Skeletal muscle tissue (tissue), 4 donors: ENCODE measurements around the gene SRP72. TPM values are rescaled to one million over a fixed set of nuclear protein-coding genes. Genes with fewer than 3 reads are reported as not detected.

Experiments used
- H3K27ac ChIP-seq: one replicate; pipeline ENCODE4 v1.7.0; 2013; ENCODE audit warnings: mild to moderate bottlenecking, low read depth, low read length, inconsistent platforms
- H3K27me3 ChIP-seq, 3 donors: one replicate each; pipeline ENCODE4 v1.7.0; 2013; ENCODE audit warnings: low read length in 3 of 3; ENCODE audit not compliant: control insufficient read depth in 3 of 3, insufficient read depth in 3 of 3
- H3K36me3 ChIP-seq, 3 donors: one replicate each; pipeline ENCODE4 v1.7.0; 2013; ENCODE audit warnings: low read length in 3 of 3; ENCODE audit not compliant: control insufficient read depth in 3 of 3, insufficient read depth in 3 of 3
- H3K4me1 ChIP-seq, 3 donors: one replicate each; pipeline ENCODE4 v1.7.0; 2013; ENCODE audit warnings: low read length in 3 of 3, mild to moderate bottlenecking in 3 of 3; ENCODE audit not compliant: control insufficient read depth in 3 of 3, insufficient read depth in 3 of 3
- H3K4me3 ChIP-seq, 3 donors: one replicate each; pipeline ENCODE4 v1.7.0; 2013; ENCODE audit warnings: low read length in 3 of 3
- H3K9ac ChIP-seq, 3 donors: one replicate each; pipeline ENCODE4 v1.7.0; 2013; ENCODE audit warnings: low read length in 3 of 3, mild to moderate bottlenecking in 3 of 3, moderate library complexity in 2 of 3, low read depth in 1 of 3
- H3K9me3 ChIP-seq, 3 donors: one replicate each; pipeline ENCODE4 v1.7.0; 2013; ENCODE audit warnings: low read length in 3 of 3; ENCODE audit not compliant: control insufficient read depth in 3 of 3
- total RNA-seq: library from RNA; depleted of rRNA; stranded (reverse); fragments of >200 nt; gene quantifications from one replicate; pipeline ENCODE4 v1.2.3, GENCODE V29; 2014
- donor health status: Osteomylitis.

Gene SRP72
- total RNA-seq, 1 donor from 2014 or later, result 36.0 TPM

DNA sequence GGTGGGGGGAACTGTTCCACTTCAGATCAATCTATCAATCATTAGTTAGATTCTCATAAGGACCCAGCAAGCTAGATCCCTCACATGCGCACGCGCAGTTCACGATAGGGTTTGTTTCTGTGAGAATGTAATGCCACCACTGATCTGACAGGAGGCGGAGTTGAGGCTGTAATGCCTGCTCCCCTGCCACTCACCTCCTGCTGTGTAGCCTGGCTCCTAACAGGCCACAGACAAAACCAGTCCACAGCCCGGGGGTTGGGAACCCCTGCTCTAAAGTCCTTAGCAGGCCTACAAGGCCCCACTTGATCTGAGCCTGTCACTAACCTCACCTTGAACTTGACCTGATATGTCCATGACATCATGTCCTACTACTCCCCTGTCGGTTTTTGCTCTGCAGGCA is 68.5 kb downstream of the SRP72 start:
- Histone ChIP-seq H3K36me3 (no peaks in the 10 kb centered on the region), H3K4me3 (no peak overlapping the region), H3K9me3 (no peaks in the 10 kb centered on the region), H3K9ac (no peak overlapping the region), H3K27me3 (peaks cover 12 to 22% (median 17%) of the 10 kb centered on the region in 3 donors), H3K27ac (no peak overlapping the region), H3K4me1 (peaks cover 2 to 8% (median 3%) of the 10 kb centered on the region in 3 donors)

DNA sequence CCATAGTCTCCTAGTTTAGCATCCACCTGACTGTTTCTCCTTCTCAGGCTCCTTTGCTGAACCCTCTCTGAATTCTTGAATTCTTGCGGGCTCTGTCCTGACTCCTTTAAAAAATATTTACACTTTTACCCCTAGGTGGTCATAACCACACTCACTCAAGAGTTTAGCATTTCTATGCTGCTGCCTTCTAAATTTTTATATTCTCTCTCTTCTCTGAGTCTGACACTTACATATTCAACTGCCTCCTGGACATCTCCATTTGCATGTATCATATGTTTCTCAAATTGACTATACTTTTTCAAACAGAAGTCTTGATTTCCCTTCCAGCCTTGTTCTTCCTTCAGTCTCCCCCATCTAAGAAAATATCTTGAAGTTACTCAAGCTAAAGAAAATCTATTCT is 69.7 kb downstream of the SRP72 start:
- H3K36me3 ChIP-seq, result no peaks in the 10 kb centered on the region
- H3K4me3 ChIP-seq, result no peak overlapping the region
- H3K4me1 ChIP-seq, result no peaks in the 10 kb centered on the region
- H3K9me3 ChIP-seq, result no peaks in the 10 kb centered on the region
- H3K9ac ChIP-seq, result no peak overlapping the region
- no peak overlapping the region for H3K27ac ChIP-seq
- peaks cover 8 to 12% (median 8%) of the 10 kb centered on the region in 3 donors for H3K27me3 ChIP-seq

DNA sequence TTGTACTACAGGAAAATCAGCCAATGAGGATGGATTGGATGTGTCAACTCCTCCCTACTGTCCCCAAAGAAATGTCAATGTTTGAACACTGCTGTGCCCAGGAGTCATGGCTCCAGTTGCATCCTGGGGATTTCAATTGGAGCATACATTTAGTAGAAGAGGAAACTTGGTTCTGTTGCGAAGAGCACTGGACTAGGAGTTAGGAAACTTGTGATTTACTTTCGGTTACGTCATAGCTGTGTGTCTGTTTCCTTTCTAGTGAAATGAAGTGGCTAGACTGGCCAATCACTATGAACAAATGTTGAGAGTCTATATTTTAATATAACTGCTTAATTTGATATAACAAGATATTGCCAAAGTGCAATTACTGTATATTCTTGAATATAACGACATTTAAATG is 73.4 kb downstream of the SRP72 start:
- peaks cover 3 to 5% (median 4%) of the 10 kb centered on the region in 3 donors for H3K4me1 ChIP-seq
- no peak overlapping the region for H3K9ac ChIP-seq
- H3K27me3 ChIP-seq, result peaks cover 0 to 3% (median 0%) of the 10 kb centered on the region in 3 donors
- no peaks in the 10 kb centered on the region for H3K36me3 ChIP-seq
- no peaks in the 10 kb centered on the region for H3K9me3 ChIP-seq
- H3K4me3 ChIP-seq, result no peak overlapping the region
- no peak overlapping the region for H3K27ac ChIP-seq

DNA sequence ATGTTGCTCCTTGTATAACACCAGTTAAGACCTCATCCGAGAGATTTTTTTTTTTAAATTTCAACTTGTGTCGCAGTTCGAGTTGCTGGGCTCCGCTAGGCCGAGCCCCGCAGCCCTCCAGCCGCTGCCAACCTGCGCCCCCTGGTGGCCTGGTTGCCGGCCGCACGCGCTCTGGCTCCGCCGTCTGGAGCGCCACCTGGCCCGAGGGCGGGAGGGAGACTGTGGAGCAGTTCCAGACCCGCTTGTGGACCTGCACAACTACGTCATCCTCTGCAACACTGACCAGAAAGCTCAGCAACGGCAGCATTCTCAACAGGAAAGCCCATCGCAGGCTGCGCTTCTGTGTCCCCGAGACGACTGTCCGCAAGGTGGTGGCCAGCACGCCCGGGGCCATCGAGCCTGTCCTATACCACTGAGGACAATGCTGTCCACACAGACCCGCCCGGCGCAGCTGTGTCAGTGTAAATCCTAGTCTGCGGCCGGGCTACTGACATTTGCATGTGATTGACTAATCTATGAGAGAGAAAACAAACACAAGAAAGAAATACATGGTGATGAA is 77.2 kb downstream of the SRP72 start:
- Histone ChIP-seq H3K27ac (no peak overlapping the region), H3K9ac (peak overlapping the region; percentile 2 to 66 (median 40)), H3K4me1 (peaks cover 3 to 5% (median 4%) of the 10 kb centered on the region in 3 donors), H3K9me3 (no peaks in the 10 kb centered on the region), H3K27me3 (no peaks in the 10 kb centered on the region), H3K36me3 (no peaks in the 10 kb centered on the region), H3K4me3 (peak overlapping the region; percentile 54 to 76 (median 68))

DNA sequence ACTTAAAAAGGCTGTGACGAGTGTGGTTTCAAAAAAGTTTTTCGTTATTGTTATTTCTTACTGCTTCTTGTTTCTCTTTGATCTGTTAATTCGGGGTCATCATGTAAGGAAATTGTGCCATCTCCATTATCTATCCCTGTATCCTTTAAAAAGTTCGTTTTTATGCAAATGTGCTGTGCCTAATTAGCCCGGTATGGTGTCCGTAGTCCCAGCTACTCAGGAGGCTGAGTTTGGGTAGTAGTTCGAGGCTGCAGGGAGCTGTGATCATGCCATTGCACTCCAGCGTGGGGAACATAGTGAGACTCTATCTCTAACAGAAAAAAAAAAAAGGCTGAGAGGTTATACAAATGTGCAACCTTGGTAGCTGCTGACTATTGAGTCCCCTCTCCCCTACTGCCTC is 83.2 kb downstream of the SRP72 start:
- Histone ChIP-seq H3K4me1 (no peaks in the 10 kb centered on the region), H3K9ac (no peak overlapping the region), H3K27me3 (no peaks in the 10 kb centered on the region), H3K27ac (no peak overlapping the region), H3K4me3 (no peak overlapping the region), H3K36me3 (no peaks in the 10 kb centered on the region), H3K9me3 (no peaks in the 10 kb centered on the region)

DNA sequence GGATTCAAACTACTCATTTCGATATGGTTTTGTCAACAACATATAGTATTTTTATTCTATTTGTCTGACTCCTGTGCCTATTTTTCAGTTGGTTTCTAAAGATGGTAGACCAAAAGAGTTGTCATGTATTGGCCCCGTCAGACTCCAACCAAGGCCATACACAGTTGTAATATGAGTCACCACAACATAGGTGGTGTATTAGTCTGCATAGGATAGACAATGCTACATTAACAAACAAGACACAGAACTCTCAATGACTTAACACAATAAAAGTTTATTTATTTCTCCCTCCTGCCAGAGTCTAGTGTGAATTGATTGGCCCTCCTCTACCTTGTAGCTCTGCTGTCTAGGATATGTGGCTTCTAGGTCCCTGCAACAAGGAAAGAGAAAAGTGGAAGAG is 84.1 kb downstream of the SRP72 start:
- H3K4me3 ChIP-seq, result no peak overlapping the region
- H3K4me1 ChIP-seq, result no peaks in the 10 kb centered on the region
- H3K36me3 ChIP-seq, result no peaks in the 10 kb centered on the region
- no peak overlapping the region for H3K9ac ChIP-seq
- H3K27me3 ChIP-seq, result no peaks in the 10 kb centered on the region
- no peaks in the 10 kb centered on the region for H3K9me3 ChIP-seq
- H3K27ac ChIP-seq, result no peak overlapping the region

DNA sequence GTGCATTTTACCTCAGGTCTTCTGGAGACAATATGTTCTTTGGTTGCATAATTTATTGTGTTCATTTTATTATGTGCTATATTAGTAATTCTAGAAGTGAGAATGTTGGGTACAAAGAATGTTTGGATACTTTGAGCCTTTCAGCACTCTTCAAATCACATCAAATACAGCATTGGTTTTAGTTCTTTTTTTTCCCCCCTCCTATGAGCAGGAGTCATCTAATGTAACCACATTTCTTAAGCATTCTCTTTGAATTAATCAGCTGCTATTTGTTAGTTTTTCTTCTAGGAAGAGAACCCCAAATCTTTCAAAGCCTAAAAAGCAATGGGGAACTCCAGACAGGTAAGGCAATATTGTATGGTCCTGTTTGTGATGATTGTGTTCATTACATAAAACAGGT is 84.9 kb downstream of the SRP72 start:
- H3K27ac ChIP-seq, result no peak overlapping the region
- H3K9ac ChIP-seq, result no peak overlapping the region
- H3K4me1 ChIP-seq, result no peaks in the 10 kb centered on the region
- H3K27me3 ChIP-seq, result no peaks in the 10 kb centered on the region
- H3K9me3 ChIP-seq, result no peaks in the 10 kb centered on the region
- no peak overlapping the region for H3K4me3 ChIP-seq
- H3K36me3 ChIP-seq, result no peaks in the 10 kb centered on the region

Other genes starting within 250 kb of the SRP72 start
- gene AASDH, start 80.1 kb upstream of the SRP72 start, total RNA-seq, result 20.4 TPM
- gene PPAT, start 32.0 kb upstream of the SRP72 start, total RNA-seq, result 9.4 TPM
- gene PAICS, start 31.4 kb upstream of the SRP72 start, total RNA-seq, result 7.8 TPM
- gene ARL9, start 38.2 kb downstream of the SRP72 start, total RNA-seq, result not detected
- gene HOPX, start 213.7 kb downstream of the SRP72 start, total RNA-seq, result 15.7 TPM